Upper lobe of left lung (tissue), 6 donors: ENCODE measurements around the gene SCTR. TPM values are rescaled to one million over a fixed set of nuclear protein-coding genes. Genes with fewer than 3 reads are reported as not detected.

Source experiments
- ATAC-seq, 2 donors: fragments of 200-7000 bp; cut with Tn5 transposase; one replicate each; pipeline ENCODE4 v1.9.1; 2022; ENCODE audit warnings: mild to moderate bottlenecking in 2 of 2, moderate library complexity in 2 of 2; ENCODE audit not compliant: low FRiP score in 2 of 2
- DNase-seq, 2 donors: peaks; one replicate each; pipeline ENCODE4 v3.0.0-alpha.2; 2019 to 2020
- H3K27ac ChIP-seq, 4 donors: fragments of 200-600 bp; sonication (generic); one replicate each; pipeline ENCODE4 v1.5.1; 2016 to 2019
- H3K27me3 ChIP-seq, 4 donors: fragments of 200-600 bp; sonication (generic); one replicate each; pipeline ENCODE4 v1.5.1; 2017 to 2019
- H3K36me3 ChIP-seq, 4 donors: fragments of 200-600 bp; sonication (generic); one replicate each; pipeline ENCODE4 v1.5.1; 2016 to 2019
- H3K4me1 ChIP-seq, 4 donors: fragments of 200-600 bp; sonication (generic); one replicate each; pipeline ENCODE4 v1.5.1; 2018 to 2019
- H3K4me3 ChIP-seq, 4 donors: fragments of 200-600 bp; sonication (generic); one replicate each; pipeline ENCODE4 v1.5.1; 2017 to 2019; ENCODE audit warnings: mild to moderate bottlenecking in 2 of 4, moderate library complexity in 1 of 4
- H3K9me3 ChIP-seq, 4 donors: fragments of 200-600 bp; sonication (generic); one replicate each; pipeline ENCODE4 v1.5.1; 2018 to 2019
- EP300 ChIP-seq, 4 donors: sonication (generic); formaldehyde crosslinking; IDR thresholded peaks; one replicate each; pipeline ENCODE4 v1.5.1; 2017; ENCODE audit warnings: antibody characterized with exemption in 4 of 4, control low read depth in 2 of 4
- POLR2A ChIP-seq, 4 donors: fragments of 450-650 bp; IDR thresholded peaks; one replicate each; pipeline ENCODE4 v1.5.1; 2016 to 2017; ENCODE audit warnings: antibody characterized with exemption in 4 of 4, mild to moderate bottlenecking in 2 of 4
- POLR2AphosphoS5 ChIP-seq, 2 donors: sonication (generic); formaldehyde crosslinking; IDR thresholded peaks; one replicate each; pipeline ENCODE4 v1.5.1; 2017; ENCODE audit warnings: antibody characterized with exemption in 2 of 2
- WGBS, 2 donors: methylation state at CpG; one replicate each; pipeline ENCODE4 v1.1.5; 2017 to 2018; 5-methylcytosine and 5-hydroxymethylcytosine counted together
- total RNA-seq, 6 donors: library from RNA; depleted of rRNA in 4 of 6; stranded (reverse); fragments of >200 nt in 4 of 6; gene quantifications; one replicate each; pipeline versions ENCODE4 v1.1.0 to v1.2.1, GENCODE V29; 2016 to 2021
- TF ChIP-seq, protein P1 (sequence below), 6 experiments: fragments of 450-650 bp in 4 of 6; fragments of 200-600 bp in 2 of 6; sonication (generic) in 2 of 6; IDR thresholded peaks; one replicate each; pipeline ENCODE4 v1.5.1; 2016 to 2019; ENCODE audit warnings: antibody characterized with exemption in 6 of 6
- donor health status: DM: no; HTN: no; CAD: no; lungs with moderate emphysema.
- donor health status: DM: no; HTN: yes; CAD: no; lungs with severe emphysema.

Gene SCTR
- total RNA-seq, 6 donors from 2014 or later: 3.2 to 52.5 (median 16.6) TPM

DNA sequence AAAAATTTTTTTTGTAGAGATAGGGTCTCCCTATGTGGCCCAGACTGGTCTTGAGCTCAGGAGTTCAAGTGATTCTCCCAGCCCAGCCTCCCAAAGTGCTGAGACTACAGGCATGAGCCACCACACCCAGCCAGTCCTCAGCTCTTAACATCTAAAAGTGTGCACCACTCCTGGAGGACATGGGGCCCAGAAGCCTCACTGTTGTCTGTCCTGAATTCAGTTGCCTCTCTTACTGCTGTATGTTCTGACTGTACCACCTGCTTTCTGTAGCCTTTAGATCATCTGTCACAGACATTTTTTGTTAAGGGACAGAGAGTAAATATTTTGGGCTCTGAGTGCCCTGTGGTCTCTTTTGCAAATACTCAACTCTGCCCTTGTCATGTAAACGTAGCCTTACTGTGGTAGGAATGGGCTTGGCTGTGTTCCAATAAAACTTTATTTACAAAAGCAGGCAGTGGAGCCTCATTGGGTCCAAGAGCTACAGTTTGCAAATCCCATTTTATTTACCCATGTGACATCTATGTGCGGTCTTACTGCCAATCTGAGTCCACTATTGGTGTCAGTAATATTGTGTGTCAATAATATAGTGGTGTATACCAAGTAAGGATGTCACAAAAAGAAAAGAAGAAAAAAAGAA, 54.5 kb downstream of the SCTR start:
- 16 to 31% methylated on average over 2 of the region's 2 CpGs for WGBS, 2 donors
- no peak for ATAC-seq
- H3K4me1 ChIP-seq: peaks cover 0 to 19% (median 9%) of the 10 kb centered on the region in 4 donors
- H3K36me3 ChIP-seq: no peaks in the 10 kb centered on the region
- no peak for DNase-seq
- H3K27ac ChIP-seq: no peak overlapping the region
- no peak overlapping the region for H3K4me3 ChIP-seq
- H3K27me3 ChIP-seq: no peaks in the 10 kb centered on the region
- TF ChIP-seq POLR2AphosphoS5 (IDR thresholded peaks at IDR 0.05): no peak
- TF ChIP-seq EP300 (IDR thresholded peaks at IDR 0.05): no peak
- TF ChIP-seq POLR2A (IDR thresholded peaks at IDR 0.05): no peak
- TF ChIP-seq, protein P1, sequence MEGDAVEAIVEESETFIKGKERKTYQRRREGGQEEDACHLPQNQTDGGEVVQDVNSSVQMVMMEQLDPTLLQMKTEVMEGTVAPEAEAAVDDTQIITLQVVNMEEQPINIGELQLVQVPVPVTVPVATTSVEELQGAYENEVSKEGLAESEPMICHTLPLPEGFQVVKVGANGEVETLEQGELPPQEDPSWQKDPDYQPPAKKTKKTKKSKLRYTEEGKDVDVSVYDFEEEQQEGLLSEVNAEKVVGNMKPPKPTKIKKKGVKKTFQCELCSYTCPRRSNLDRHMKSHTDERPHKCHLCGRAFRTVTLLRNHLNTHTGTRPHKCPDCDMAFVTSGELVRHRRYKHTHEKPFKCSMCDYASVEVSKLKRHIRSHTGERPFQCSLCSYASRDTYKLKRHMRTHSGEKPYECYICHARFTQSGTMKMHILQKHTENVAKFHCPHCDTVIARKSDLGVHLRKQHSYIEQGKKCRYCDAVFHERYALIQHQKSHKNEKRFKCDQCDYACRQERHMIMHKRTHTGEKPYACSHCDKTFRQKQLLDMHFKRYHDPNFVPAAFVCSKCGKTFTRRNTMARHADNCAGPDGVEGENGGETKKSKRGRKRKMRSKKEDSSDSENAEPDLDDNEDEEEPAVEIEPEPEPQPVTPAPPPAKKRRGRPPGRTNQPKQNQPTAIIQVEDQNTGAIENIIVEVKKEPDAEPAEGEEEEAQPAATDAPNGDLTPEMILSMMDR (IDR thresholded peaks at IDR 0.05): no peak
- H3K9me3 ChIP-seq: no peaks in the 10 kb centered on the region

DNA sequence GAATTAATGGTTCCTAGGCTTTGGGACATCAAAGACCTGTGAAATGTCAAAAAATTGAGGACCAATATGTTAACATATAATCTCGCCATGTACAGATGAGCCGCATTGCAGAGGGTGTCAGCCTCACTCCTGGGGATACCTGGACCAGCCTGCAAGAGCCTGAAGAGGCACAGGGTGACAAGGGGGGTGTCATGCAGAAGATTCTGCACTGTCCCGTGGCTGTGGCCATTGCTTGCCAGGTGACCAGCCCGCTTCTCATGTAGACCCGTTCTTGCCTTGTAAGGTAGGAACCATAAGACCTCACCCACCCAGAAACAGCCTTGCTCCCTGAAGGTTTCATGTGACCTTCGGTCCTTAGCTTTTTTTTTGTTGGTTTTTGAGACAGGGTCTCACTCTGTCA, 55.2 kb downstream of the SCTR start:
- DNase-seq: no peak
- Histone ChIP-seq H3K27ac (no peak overlapping the region), H3K9me3 (no peaks in the 10 kb centered on the region), H3K27me3 (no peaks in the 10 kb centered on the region), H3K4me1 (peaks cover 0 to 19% (median 9%) of the 10 kb centered on the region in 4 donors), H3K36me3 (no peaks in the 10 kb centered on the region), H3K4me3 (no peak overlapping the region)
- no peak for ATAC-seq
- WGBS, 2 donors: 83 to 87% methylated on average over 6 of the region's 6 CpGs
- TF ChIP-seq POLR2AphosphoS5 (IDR thresholded peaks at IDR 0.05) (no peak), EP300 (IDR thresholded peaks at IDR 0.05) (no peak)
- TF ChIP-seq, protein P1 (IDR thresholded peaks at IDR 0.05): no peak

DNA sequence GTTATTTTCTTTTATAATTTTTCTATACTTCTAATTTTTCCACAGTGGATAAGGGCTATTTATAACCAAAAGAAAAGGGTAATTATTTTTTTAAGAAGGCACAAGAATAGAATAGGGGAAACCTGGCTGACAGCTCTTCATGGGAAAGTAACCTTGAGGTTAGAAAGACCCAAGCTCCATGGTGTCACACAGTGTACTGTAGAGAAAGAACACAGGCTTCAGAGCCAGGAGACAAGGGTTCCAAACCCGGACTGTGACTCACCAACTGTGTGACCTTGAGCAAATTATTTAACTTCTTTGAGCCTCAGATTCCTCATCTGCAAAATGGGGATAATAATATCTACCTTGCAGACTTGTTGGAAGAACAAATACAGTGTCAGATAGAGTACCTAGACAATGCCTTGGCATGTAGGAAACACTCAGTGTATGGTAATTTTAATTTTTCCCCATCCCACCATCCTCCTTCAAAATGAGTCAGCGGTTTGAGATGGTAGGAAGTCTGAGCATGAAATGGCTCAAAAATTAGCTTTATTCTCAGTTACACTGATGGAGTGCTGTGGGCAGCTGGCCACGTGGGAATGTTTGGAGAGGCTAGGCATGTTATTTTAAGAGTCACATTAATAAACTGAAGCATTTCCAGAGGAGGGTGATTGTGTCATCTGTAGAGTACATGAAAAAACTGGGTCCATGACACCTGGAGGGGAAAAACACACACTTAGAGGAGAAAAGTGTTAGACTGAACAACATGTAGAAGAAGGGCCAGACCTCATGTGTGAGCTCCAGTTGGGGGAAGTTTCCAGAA, 55.9 kb downstream of the SCTR start:
- H3K4me3 ChIP-seq: no peak overlapping the region
- no peak overlapping the region for H3K27ac ChIP-seq
- peak in 1 of 4 donors; percentile 36 for TF ChIP-seq EP300 (IDR thresholded peaks at IDR 0.05)
- TF ChIP-seq POLR2AphosphoS5 (IDR thresholded peaks at IDR 0.05): no peak
- DNase-seq (peak in 1 of 2 donors; percentile 57), ATAC-seq (no peak)
- WGBS, 2 donors: 45 to 49% methylated on average over 3 of the region's 3 CpGs
- no peaks in the 10 kb centered on the region for H3K9me3 ChIP-seq
- no peaks in the 10 kb centered on the region for H3K27me3 ChIP-seq
- no peaks in the 10 kb centered on the region for H3K36me3 ChIP-seq
- H3K4me1 ChIP-seq: peaks cover 0 to 19% (median 9%) of the 10 kb centered on the region in 4 donors

DNA sequence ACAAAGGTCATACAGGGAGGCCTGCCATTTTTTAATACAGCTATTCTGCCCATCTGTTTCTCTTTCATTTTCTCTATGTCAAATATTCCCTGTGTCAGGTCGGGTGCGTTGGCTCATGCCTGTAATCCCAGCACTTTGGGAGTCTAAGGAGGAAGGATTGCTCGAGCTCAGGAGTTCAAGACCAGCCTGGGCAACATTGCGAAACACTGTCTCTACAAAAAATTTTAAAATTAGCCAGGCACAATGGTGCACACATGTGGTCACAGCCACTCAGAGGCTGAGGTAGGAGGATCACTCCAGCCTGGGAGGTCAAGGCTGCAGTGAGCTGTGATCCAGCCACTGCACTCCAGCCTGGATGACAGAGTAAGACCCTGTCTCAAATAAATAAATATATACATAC, 57.9 kb downstream of the SCTR start:
- no peaks in the 10 kb centered on the region for H3K9me3 ChIP-seq
- no peak overlapping the region for H3K4me3 ChIP-seq
- H3K27ac ChIP-seq: no peak overlapping the region
- no peak for TF ChIP-seq EP300 (IDR thresholded peaks at IDR 0.05)
- TF ChIP-seq POLR2A (IDR thresholded peaks at IDR 0.05): no peak
- TF ChIP-seq, protein P1 (IDR thresholded peaks at IDR 0.05): no peak
- no peak for TF ChIP-seq POLR2AphosphoS5 (IDR thresholded peaks at IDR 0.05)
- WGBS, 2 donors: 76 to 78% methylated on average over 4 of the region's 4 CpGs
- H3K36me3 ChIP-seq: no peaks in the 10 kb centered on the region
- ATAC-seq (no peak), DNase-seq (no peak)
- H3K4me1 ChIP-seq: peaks cover 0 to 17% (median 9%) of the 10 kb centered on the region in 4 donors
- H3K27me3 ChIP-seq: no peaks in the 10 kb centered on the region

DNA sequence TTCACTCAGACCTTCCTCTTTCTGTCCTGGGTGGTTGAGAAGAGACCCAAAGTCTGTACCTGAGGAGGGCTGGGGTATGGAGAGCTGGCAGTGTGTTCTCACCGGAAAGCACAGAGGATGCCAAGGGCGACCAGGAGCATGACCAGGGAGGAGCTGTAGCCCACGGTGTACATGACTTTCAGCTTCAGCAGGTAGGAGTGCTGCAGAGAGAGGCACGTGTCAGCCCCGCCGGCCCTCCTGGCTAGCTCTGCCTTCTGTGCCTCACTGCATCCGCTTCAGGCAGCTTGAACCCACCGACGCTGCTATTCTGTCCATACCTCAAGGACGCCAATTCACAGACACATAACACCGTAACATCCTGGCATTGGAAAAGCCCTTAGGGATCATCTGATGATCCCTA, 58.6 kb downstream of the SCTR start:
- Histone ChIP-seq H3K36me3 (no peaks in the 10 kb centered on the region), H3K27ac (no peak overlapping the region), H3K4me1 (peaks cover 0 to 17% (median 9%) of the 10 kb centered on the region in 4 donors), H3K9me3 (no peaks in the 10 kb centered on the region), H3K27me3 (no peaks in the 10 kb centered on the region), H3K4me3 (no peak overlapping the region)
- TF ChIP-seq POLR2A (IDR thresholded peaks at IDR 0.05): no peak
- TF ChIP-seq, protein P1 (IDR thresholded peaks at IDR 0.05): no peak
- no peak for TF ChIP-seq POLR2AphosphoS5 (IDR thresholded peaks at IDR 0.05)
- TF ChIP-seq EP300 (IDR thresholded peaks at IDR 0.05): no peak
- ATAC-seq (no peak), DNase-seq (no peak)
- 91 to 94% methylated on average over 7 to 11 of the region's 11 CpGs for WGBS, 2 donors
